Coronary artery (tissue), 2 donors: ENCODE measurements around the gene RGS9.

ENCODE experiments used
- DNase-seq: peaks from one replicate; pipeline ENCODE4 v3.0.0-alpha.2; 2017; ENCODE audit warnings: low spot score
- H3K27ac ChIP-seq, 2 donors: fragments of 200-600 bp; sonication (generic); one replicate each; pipeline ENCODE4 v1.5.1; 2016 to 2019
- H3K4me3 ChIP-seq: fragments of 200-600 bp; sonication (generic); 2 replicates; pipeline ENCODE4 v1.5.1; 2016; ENCODE audit warnings: mild to moderate bottlenecking, moderate library complexity
- CTCF ChIP-seq: fragments of 200-600 bp; sonication (generic); IDR thresholded peaks from one replicate; pipeline ENCODE4 v1.5.1; 2019; ENCODE audit warnings: antibody characterized with exemption

The RGS9 gene

GRCh38 chr17:65167566-65167965 is 30.4 kb downstream of the RGS9 start:
- no peak for TF ChIP-seq CTCF
- Histone ChIP-seq H3K27ac (no peak overlapping the region), H3K4me3 (no peak overlapping the region)
- DNase-seq, result no peak

GRCh38 chr17:65169691-65170090 is 32.5 kb downstream of the RGS9 start:
- no peak for DNase-seq
- no peak for TF ChIP-seq CTCF
- Histone ChIP-seq H3K27ac (no peak overlapping the region), H3K4me3 (no peak overlapping the region)

- no peak for DNase-seq
- Histone ChIP-seq H3K4me3 (no peak overlapping the region), H3K27ac (no peak overlapping the region)
- no peak for TF ChIP-seq CTCF
Measured at GRCh38 chr17:65170839-65171238, 33.7 kb downstream of the RGS9 start.

GRCh38 chr17:65171752-65172151 is 34.6 kb downstream of the RGS9 start:
- H3K27ac ChIP-seq, result no peak overlapping the region
- no peak for TF ChIP-seq CTCF
- DNase-seq, result no peak
- H3K4me3 ChIP-seq, result no peak overlapping the region

- no peak for DNase-seq
- TF ChIP-seq CTCF, result no peak
- Histone ChIP-seq H3K27ac (no peak overlapping the region), H3K4me3 (no peak overlapping the region)
Measured at GRCh38 chr17:65172496-65173136, 35.4 kb downstream of the RGS9 start.

- DNase-seq, result no peak
- no peak overlapping the region for H3K27ac ChIP-seq
- TF ChIP-seq CTCF, result no peak
- H3K4me3 ChIP-seq, result no peak overlapping the region
Measured at GRCh38 chr17:65173284-65173793, 36.2 kb downstream of the RGS9 start.

- TF ChIP-seq CTCF, result no peak
- no peak for DNase-seq
- no peak overlapping the region for H3K27ac ChIP-seq
- H3K4me3 ChIP-seq, result no peak overlapping the region
Measured at GRCh38 chr17:65173976-65174683, 37.0 kb downstream of the RGS9 start.
